Hepatocyte (in vitro differentiated cells): ENCODE results near the gene AKAP13. TPM values are rescaled to one million over a fixed set of nuclear protein-coding genes. Genes with fewer than 3 reads are reported as not detected.
A peak's percentile ranks its signal among the peaks of the same experiment; 100 is the strongest.
"Not testable (repeated sequence)": the region's sequence is repeated elsewhere in the genome, so short reads cannot be mapped to it uniquely, and the experiment has no call there.

Experiments
- DNase-seq: peaks from one replicate; pipeline ENCODE4 v3.0.0-alpha.2; 2016; ENCODE audit warnings: low spot score
- H2AFZ ChIP-seq: fragments of 200-600 bp; sonication (generic); 2 replicates; pipeline ENCODE4 v1.6.0; 2016; ENCODE audit warnings: antibody characterized with exemption, mild to moderate bottlenecking
- H3K27ac ChIP-seq: fragments of 200-600 bp; sonication (generic); 2 replicates; pipeline ENCODE4 v1.5.1; 2016; ENCODE audit warnings: mild to moderate bottlenecking
- H3K27me3 ChIP-seq: fragments of 200-600 bp; sonication (generic); 2 replicates; pipeline ENCODE4 v1.6.1; 2016
- H3K36me3 ChIP-seq: fragments of 200-600 bp; sonication (generic); replicated peaks from 2 replicates; pipeline ENCODE4 v1.5.1; 2016; ENCODE audit warnings: low read depth; ENCODE audit not compliant: insufficient read depth
- H3K4me1 ChIP-seq: fragments of 200-600 bp; sonication (generic); 2 replicates; pipeline ENCODE4 v1.5.1; 2016; ENCODE audit warnings: mild to moderate bottlenecking, moderate library complexity; ENCODE audit not compliant: insufficient read depth
- H3K4me2 ChIP-seq: fragments of 200-600 bp; sonication (generic); 2 replicates; pipeline ENCODE4 v1.6.0; 2016
- H3K4me3 ChIP-seq: fragments of 200-600 bp; sonication (generic); 2 replicates; pipeline ENCODE4 v1.5.1; 2016; ENCODE audit warnings: mild to moderate bottlenecking
- H3K79me2 ChIP-seq: fragments of 200-600 bp; sonication (generic); 2 replicates; pipeline ENCODE4 v1.6.0; 2017; ENCODE audit warnings: mild to moderate bottlenecking
- H3K9me2 ChIP-seq: fragments of 200-600 bp; sonication (generic); replicated peaks from 2 replicates; pipeline ENCODE4 v1.6.0; 2017; ENCODE audit warnings: mild to moderate bottlenecking; ENCODE audit not compliant: insufficient read depth
- H3K9me3 ChIP-seq: fragments of 200-600 bp; sonication (generic); 2 replicates; pipeline ENCODE4 v1.5.1; 2016; ENCODE audit warnings: low read depth, mild to moderate bottlenecking
- H4K20me1 ChIP-seq: fragments of 200-600 bp; sonication (generic); 2 replicates; pipeline ENCODE4 v1.6.0; 2016; ENCODE audit warnings: mild to moderate bottlenecking; ENCODE audit not compliant: insufficient read depth, poor library complexity, severe bottlenecking
- EZH2 ChIP-seq: fragments of 200-600 bp; sonication (generic); IDR thresholded peaks from 2 replicates; pipeline ENCODE4 v1.6.1; 2016; ENCODE audit warnings: antibody characterized with exemption, mild to moderate bottlenecking, borderline replicate concordance
- EZH2phosphoT487 ChIP-seq: fragments of 200-600 bp; sonication (generic); IDR thresholded peaks from one replicate; pipeline ENCODE4 v1.6.1; 2018; ENCODE audit warnings: antibody characterized with exemption, mild to moderate bottlenecking, low read depth, moderate library complexity; ENCODE audit not compliant: unreplicated experiment, severe bottlenecking
- WGBS: methylation state at CpG from one replicate; pipeline ENCODE4 v1.1.6; 2016; ENCODE audit warnings: low lambda C conversion rate; ENCODE audit errors: missing lambda C conversion rate; 5-methylcytosine and 5-hydroxymethylcytosine counted together
- polyA plus RNA-seq: library from polyadenylated mRNA; unstranded; fragments of >200 nt; fragmentation: Nextera tagmentation; extraction: Ambion mirVana; gene quantifications from 2 replicates; pipeline ENCODE4 v1.2.1, GENCODE V29; 2016
- total RNA-seq: library from RNA; depleted of rRNA; stranded (reverse); fragments of >200 nt; gene quantifications from 2 replicates; pipeline ENCODE4 v1.2.3, GENCODE V29; 2014
- TF ChIP-seq, protein P1 (sequence below): fragments of 200-600 bp; sonication (generic); IDR thresholded peaks from 2 replicates; pipeline ENCODE4 v1.5.1; 2016; ENCODE audit warnings: antibody characterized with exemption, mild to moderate bottlenecking; ENCODE audit not compliant: poor library complexity

AKAP13 gene
- total and polyA plus RNA-seq, 2 experiments from 2014 or later = 55.6 to 80.9 TPM

DNA sequence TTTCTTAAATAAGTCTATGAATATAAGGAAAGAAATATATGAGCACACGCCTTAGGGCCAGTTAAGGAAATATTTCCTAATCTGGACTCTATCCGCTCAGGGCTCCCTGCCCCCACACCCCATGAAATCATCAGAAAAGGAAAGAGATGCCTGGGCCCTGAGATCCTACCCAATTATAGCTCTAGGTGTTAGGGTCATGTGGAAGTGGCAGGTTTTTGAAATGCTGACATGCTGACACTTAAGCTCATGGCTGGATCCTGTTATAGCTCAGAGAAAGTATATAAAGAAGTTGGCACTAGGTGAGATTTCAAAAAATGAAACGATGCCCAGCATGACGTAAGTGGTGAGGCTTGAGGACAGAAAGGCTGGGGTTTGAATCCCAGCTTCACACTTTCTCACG is 43.5 kb upstream of the AKAP13 start:
- no peak for TF ChIP-seq EZH2
- Histone ChIP-seq H3K79me2 (no peaks in the 10 kb centered on the region), H3K9me3 (no peaks in the 10 kb centered on the region), H3K27ac (peak overlapping the region; percentile 76), H3K4me2 (no peak overlapping the region), H2AFZ (no peak overlapping the region), H3K4me3 (no peak overlapping the region), H3K27me3 (no peaks in the 10 kb centered on the region), H3K36me3 (no peaks in the 10 kb centered on the region), H3K4me1 (peaks cover 23% of the 10 kb centered on the region), H3K9me2 (no peaks in the 10 kb centered on the region), H4K20me1 (no peaks in the 10 kb centered on the region)
- DNase-seq = no peak
- WGBS = 84% methylated on average over 5 of the region's 5 CpGs

DNA sequence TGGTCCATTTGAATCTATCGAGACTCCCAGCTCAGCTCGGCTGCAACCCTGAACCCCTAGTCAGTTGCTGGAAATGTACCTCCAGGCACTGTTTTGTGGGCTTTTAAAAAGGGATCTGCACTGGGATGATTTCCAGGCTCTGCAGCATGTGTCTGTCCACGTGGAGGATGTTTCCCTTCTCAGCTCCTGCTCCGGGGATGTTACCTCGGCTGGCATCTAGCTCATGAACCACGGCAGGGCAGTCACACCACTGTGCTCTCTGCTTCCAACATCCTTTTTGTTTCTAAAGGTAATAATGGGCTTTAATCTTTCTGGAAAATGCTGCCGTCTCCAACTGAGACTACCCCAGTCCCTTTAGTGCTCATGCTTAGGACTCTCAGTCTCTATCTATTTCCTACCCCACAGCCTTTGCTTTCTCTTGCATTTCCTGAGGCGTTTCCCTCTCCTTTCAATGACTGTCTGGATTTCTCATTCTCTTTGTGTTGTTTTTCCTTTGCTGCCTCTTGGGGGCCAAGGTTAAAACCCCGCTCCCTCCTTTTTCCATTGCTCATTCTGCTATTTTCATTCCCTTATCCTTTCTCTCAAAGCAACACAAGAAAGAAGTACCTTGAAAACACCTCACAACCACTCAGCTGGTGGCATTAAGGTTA is 42.9 kb upstream of the AKAP13 start:
- DNase-seq = peak; percentile 32
- H3K27me3 ChIP-seq = no peaks in the 10 kb centered on the region
- no peaks in the 10 kb centered on the region for H4K20me1 ChIP-seq
- no peaks in the 10 kb centered on the region for H3K9me3 ChIP-seq
- H3K36me3 ChIP-seq = no peaks in the 10 kb centered on the region
- peak overlapping the region; percentile 36 for H2AFZ ChIP-seq
- 45% methylated on average over 9 of the region's 9 CpGs for WGBS
- no peak overlapping the region for H3K4me3 ChIP-seq
- no peaks in the 10 kb centered on the region for H3K79me2 ChIP-seq
- H3K4me1 ChIP-seq = peaks cover 18% of the 10 kb centered on the region
- H3K27ac ChIP-seq = no peak overlapping the region
- H3K4me2 ChIP-seq = peak overlapping the region; percentile 45
- TF ChIP-seq EZH2phosphoT487 (no peak), EZH2 (no peak)
- TF ChIP-seq, protein P1, sequence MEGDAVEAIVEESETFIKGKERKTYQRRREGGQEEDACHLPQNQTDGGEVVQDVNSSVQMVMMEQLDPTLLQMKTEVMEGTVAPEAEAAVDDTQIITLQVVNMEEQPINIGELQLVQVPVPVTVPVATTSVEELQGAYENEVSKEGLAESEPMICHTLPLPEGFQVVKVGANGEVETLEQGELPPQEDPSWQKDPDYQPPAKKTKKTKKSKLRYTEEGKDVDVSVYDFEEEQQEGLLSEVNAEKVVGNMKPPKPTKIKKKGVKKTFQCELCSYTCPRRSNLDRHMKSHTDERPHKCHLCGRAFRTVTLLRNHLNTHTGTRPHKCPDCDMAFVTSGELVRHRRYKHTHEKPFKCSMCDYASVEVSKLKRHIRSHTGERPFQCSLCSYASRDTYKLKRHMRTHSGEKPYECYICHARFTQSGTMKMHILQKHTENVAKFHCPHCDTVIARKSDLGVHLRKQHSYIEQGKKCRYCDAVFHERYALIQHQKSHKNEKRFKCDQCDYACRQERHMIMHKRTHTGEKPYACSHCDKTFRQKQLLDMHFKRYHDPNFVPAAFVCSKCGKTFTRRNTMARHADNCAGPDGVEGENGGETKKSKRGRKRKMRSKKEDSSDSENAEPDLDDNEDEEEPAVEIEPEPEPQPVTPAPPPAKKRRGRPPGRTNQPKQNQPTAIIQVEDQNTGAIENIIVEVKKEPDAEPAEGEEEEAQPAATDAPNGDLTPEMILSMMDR = no peak
- no peaks in the 10 kb centered on the region for H3K9me2 ChIP-seq

DNA sequence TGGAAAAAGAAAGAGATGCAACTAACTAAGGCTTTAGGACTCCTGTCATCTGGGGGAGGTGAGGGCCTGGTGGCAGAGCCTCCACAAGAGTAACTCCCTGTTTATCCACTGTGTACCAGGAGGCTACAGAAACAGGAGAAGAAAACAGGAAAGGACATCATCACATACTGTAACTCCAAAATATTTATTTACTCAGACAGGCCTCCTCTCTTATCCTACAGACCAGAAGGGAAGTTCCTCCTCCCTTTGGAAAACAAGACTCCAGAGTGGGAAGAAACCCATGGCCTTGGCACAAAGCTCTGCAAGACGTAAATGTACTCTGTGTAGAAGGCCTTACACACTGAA is 40.1 kb upstream of the AKAP13 start:
- no peaks in the 10 kb centered on the region for H4K20me1 ChIP-seq
- H3K9me2 ChIP-seq = no peaks in the 10 kb centered on the region
- 69% methylated on average over 1 of the region's 1 CpG for WGBS
- no peak overlapping the region for H3K4me2 ChIP-seq
- H3K4me1 ChIP-seq = peaks cover 20% of the 10 kb centered on the region
- no peak for DNase-seq
- no peaks in the 10 kb centered on the region for H3K9me3 ChIP-seq
- no peaks in the 10 kb centered on the region for H3K36me3 ChIP-seq
- H3K27me3 ChIP-seq = no peaks in the 10 kb centered on the region
- H2AFZ ChIP-seq = no peak overlapping the region
- H3K4me3 ChIP-seq = no peak overlapping the region
- no peak for TF ChIP-seq EZH2phosphoT487
- no peak for TF ChIP-seq EZH2
- TF ChIP-seq, protein P1 = no peak
- H3K27ac ChIP-seq = no peak overlapping the region
- no peaks in the 10 kb centered on the region for H3K79me2 ChIP-seq

DNA sequence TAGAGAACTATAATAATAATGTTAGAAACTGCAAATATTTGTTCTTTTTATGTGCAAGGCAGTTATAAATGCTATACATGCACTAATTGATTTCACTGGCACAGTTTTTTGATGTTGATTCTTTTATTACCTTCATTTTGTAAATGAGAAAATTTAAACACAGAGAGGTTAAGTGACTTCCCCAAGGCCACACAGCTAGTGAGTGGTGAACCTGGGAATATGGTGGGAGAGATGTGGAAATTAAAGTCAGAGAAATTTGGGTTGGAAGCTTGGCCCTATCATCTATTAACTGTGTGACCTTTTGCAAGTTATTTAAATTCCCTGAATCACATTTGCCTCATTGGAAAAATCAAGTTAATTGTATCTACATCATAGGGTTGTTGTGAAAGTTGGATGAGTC is 39.6 kb upstream of the AKAP13 start:
- DNase-seq = no peak
- H3K4me3 ChIP-seq = no peak overlapping the region
- H4K20me1 ChIP-seq = no peaks in the 10 kb centered on the region
- H3K4me2 ChIP-seq = no peak overlapping the region
- H3K4me1 ChIP-seq = peaks cover 23% of the 10 kb centered on the region
- TF ChIP-seq EZH2phosphoT487 (no peak), EZH2 (no peak)
- TF ChIP-seq, protein P1 = no peak
- H3K36me3 ChIP-seq = no peaks in the 10 kb centered on the region
- no peak overlapping the region for H2AFZ ChIP-seq
- no peaks in the 10 kb centered on the region for H3K9me2 ChIP-seq
- no peaks in the 10 kb centered on the region for H3K9me3 ChIP-seq
- H3K79me2 ChIP-seq = no peaks in the 10 kb centered on the region
- H3K27me3 ChIP-seq = no peaks in the 10 kb centered on the region
- H3K27ac ChIP-seq = no peak overlapping the region

DNA sequence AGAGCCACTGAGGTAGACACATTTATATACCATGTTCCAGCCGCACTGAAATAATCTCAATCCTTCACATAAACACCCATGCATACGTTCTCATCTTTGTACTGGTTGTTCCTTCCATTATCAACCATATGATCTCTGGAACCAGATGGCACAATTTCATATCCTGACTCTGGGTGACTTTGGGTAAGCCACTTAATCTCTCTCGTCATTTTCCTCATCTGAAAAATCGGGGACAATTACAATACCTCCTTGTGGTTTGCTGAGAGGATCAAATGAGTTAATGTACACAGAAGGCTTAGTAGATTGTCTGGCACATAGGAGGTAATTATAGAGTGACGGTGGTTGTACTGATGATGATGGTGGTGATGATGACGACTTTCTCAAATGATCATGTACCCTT is 38.2 kb upstream of the AKAP13 start:
- not testable (repeated sequence) for H3K36me3 ChIP-seq, H4K20me1 ChIP-seq, H3K79me2 ChIP-seq, H3K9me3 ChIP-seq, H3K4me2 ChIP-seq, H3K4me3 ChIP-seq, H3K27me3 ChIP-seq, H2AFZ ChIP-seq, H3K9me2 ChIP-seq, H3K27ac ChIP-seq, DNase-seq
- peaks cover 24% of the 10 kb centered on the region for H3K4me1 ChIP-seq
- WGBS = 78% methylated on average over 6 of the region's 6 CpGs

DNA sequence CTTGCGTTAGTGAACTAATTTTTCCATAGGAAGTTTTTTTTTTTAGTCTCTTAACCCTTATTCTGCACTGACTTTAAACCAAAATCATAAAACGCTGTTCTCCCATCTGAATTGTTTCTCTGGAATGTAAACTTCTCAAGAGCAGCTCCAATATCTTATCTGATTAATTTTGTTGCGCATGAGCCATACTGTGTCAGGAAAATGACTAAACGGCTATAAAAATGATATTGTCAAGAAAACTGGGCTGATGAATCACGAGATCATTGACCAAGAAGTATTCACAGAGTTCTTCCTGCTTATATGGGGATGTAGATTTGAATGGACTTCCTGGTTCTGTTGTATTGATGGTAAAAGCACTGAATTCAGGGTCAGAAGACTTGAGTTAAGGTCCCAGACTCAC is 37.0 kb upstream of the AKAP13 start:
- not testable (repeated sequence) for H2AFZ ChIP-seq, H3K79me2 ChIP-seq, H3K27me3 ChIP-seq, H3K4me3 ChIP-seq, H3K9me2 ChIP-seq, H3K9me3 ChIP-seq, H3K36me3 ChIP-seq, H4K20me1 ChIP-seq
- Histone ChIP-seq H3K4me2 (peak overlapping the region; percentile 10), H3K27ac (peak overlapping the region; percentile 92), H3K4me1 (peaks cover 30% of the 10 kb centered on the region)
- peak; percentile 64 for DNase-seq
- WGBS = 41% methylated on average over 5 of the region's 5 CpGs
